HG02759 (cell line): ENCODE measurements around the gene TNRC18.

Experiments used
- ATAC-seq: cut with Tn5 transposase; IDR thresholded peaks from one replicate; pipeline ENCODE4 v1.9.1; 2021; ENCODE audit warnings: mild to moderate bottlenecking, moderate library complexity; ENCODE audit not compliant: unreplicated experiment

The TNRC18 gene

DNA sequence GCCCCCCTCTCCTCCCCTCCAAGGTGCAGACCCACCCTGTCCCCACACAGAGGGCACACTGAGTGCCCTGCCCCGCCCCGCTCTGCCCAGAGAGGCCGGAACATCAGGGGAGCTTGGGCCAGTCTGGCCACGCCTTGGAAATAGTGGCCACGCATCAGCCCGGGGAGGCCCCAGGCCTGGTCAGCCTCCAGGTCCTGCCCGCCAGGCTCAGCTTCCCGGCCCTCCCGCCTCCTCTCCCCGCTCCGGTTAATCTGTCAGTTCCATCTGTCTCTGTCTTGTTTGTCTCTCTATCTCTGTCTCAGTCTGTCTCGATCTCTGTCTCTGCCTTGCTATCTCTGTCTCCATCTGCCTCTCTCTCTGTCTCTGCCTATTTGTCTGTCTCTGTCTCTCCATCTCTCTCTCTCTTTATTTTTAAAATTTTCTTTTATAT is 28.9 kb upstream of the TNRC18 start:
- ATAC-seq: no peak

DNA sequence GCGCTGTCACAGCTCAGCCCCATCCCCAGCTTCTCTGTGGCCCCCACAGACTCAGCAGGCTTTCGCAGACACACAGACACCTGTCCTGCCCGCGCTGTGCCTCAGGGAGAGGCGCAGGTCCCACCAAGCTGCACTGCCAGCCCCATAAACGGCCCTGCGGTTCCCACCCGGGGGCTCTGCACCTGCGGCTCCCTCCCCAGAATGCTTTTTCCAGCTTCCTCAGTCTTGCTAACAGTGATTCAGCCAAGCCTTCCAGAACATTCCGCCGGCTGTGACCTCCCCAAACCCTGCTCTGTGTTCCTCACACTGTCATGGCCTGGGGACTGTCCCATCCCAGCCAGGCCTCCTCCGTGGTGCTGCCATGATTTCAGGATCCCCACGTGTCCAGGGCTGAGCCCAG is 27.8 kb upstream of the TNRC18 start:
- no peak for ATAC-seq

DNA sequence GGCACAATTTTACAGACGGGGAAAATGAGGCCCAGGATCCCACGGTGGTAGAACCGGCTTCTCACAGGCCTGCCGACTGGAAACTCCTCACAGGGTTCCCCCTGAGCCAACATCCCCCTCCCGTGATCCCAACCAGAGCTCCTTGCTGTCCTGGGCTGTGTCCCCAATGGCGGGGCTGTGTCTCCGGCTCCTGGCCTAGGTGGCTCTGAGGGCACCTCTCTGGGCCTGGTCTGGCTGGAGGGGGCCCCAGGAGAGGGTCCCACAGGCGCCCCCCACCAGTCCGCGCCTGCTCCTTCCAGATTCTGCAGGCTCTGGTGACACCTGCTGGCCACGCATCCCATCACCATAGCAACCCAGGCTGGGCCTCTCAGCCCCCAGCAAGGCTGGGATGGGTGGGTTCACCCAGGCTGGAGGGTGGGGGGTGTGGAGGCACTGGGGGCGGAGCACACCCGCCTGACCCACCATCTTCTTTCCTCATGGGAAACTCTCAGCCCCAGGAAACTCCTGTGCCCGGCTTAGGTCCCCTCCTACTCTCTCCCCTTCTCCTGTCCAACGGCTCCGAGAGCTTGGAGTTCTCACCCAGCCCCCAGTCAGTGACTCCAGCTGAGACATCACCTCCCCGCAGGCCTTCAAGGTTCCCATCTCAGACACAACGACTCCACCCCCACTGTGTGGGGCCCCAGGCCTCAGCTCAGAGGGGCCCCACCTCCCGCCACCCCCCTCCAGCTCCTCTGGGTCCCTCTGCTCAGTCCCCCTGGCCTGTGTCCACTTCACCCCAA is 27.1 kb upstream of the TNRC18 start:
- peak; percentile 58 for ATAC-seq

DNA sequence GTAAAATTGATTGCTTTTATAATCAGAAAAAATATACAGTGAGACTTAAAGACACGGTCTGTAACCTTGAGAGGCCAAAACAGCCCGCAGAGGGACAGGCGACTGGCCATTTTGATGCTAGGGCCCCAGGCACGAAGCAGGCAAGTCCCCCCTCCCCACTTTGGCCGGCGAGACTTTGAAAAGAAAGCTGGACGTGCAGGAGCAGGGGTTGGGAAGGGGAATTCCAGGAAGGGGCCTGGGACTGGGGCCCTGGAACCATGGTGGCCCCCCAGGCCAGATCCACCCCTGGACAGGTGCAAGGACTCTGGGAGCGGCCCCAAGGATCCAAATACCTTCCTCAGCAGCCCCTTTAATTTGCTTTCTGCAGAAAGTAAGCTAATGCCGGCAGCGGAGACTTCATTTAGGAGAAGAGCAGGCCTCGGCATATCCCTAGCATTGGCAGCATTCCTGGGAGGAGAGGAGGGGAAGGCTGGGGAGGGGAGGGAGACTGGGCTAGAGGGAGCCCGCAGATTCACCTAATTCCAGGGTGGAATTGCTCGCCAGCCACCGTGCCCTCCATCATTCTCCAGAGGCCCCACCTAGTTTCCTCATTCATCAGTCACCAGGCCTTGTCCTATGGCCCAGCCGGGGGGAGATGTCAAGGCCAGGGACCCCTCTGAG is 24.9 kb upstream of the TNRC18 start:
- no peak for ATAC-seq

DNA sequence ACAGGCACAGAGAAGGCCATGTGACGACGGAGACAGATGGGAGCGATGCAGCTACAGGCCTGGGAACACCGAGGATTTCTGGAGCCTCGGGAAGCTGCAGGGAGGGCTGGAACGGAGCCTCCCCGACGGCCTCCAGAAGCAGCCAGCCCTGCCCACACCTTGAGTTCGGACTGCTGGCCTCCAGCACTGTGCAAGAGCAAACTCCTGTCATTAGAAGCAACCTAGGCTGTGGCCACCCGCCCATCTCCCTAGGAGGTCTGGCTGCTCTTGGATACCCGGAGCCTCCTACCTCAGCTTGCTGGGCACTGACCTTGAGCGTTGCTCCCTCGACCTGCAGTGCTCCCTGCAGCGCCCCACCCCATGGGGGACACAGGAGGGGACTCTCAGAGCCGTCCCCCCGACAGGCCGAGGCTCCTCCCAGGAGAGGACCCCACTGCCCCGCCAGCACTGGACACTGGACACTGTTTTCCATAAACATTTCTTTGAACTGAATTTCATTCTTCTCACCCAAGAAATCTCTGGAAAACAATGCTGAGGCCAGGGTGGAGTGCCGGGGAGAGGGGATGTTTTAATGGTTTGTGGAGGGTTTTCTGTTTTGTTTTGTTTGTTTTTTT is 22.5 kb upstream of the TNRC18 start:
- ATAC-seq: no peak

DNA sequence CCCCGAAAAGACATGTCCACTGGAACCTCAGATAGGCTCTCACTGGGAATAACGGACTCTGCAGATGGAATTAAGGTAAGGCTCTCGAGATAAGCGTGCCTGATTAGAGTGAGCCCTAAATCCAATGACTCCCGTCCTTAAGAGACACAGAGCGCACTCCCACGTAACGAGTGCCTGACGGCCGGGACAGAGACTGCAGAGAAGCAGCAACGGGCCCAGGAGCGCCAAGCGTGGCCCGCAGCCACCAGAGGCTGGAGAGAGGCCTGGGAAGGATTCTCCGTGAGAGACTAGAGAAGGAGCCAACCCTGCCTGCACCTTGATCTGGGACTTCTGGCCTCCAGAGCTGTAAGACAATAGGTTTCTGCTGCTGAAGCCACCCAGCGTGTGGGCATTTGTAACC is 20.0 kb upstream of the TNRC18 start:
- no peak for ATAC-seq

DNA sequence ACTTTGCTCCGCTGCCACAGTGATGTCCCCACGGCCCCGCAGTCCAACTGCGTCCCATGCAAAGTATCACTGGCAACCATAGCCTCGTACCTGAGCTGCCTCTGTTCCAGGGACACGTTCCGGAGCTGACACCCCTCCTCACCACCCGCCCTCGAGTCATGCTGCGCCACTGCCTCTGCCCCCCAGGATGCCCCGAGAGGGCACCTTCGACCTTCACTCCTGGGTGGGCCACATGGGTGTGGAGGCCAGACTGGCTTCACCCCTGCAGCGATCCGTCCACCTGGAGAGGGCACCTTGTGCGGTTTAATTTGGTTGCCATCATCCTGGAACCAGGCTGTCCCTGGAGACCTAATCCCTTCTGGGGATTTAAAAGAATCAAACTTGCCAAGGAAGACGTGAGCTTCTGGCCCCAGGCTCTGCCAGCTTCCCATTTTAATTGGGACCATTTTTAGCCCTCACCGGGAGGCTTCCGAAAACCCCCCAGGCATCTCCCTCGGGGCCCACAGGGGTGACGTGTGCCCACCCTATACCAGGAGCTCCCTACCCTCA is 19.2 kb upstream of the TNRC18 start:
- ATAC-seq: no peak

DNA sequence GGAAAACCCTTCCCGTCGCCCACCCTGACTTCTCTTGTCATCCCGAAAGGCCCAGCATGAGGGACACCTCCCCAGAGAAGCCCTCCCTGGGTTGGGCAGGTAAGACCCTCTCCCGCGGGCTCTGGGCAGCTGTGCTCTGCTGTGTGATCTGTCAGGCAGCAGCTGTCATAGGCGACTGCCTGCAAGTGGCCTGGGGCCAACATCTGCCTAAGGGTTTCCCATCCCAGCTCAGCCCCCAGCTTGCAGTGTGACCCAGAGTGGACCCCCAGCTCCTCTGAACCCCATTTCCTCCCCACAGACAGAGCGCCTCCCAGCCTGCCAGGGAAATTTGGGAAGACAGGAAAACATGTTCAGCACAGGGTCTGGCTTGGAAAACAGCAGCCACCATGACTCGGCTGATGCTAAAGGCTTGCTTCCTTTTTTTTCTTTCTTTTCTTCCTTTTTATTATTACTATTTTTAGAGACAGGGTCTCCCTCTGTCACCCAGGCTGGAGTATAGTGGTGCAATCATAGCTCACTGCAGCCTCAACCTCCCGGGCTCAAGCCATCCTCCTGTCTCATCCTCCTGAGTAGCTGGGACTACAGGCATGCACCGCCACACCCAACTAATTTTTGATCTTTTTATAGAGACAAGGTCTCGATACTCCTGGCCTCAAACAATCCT is 18.3 kb upstream of the TNRC18 start:
- ATAC-seq: no peak

DNA sequence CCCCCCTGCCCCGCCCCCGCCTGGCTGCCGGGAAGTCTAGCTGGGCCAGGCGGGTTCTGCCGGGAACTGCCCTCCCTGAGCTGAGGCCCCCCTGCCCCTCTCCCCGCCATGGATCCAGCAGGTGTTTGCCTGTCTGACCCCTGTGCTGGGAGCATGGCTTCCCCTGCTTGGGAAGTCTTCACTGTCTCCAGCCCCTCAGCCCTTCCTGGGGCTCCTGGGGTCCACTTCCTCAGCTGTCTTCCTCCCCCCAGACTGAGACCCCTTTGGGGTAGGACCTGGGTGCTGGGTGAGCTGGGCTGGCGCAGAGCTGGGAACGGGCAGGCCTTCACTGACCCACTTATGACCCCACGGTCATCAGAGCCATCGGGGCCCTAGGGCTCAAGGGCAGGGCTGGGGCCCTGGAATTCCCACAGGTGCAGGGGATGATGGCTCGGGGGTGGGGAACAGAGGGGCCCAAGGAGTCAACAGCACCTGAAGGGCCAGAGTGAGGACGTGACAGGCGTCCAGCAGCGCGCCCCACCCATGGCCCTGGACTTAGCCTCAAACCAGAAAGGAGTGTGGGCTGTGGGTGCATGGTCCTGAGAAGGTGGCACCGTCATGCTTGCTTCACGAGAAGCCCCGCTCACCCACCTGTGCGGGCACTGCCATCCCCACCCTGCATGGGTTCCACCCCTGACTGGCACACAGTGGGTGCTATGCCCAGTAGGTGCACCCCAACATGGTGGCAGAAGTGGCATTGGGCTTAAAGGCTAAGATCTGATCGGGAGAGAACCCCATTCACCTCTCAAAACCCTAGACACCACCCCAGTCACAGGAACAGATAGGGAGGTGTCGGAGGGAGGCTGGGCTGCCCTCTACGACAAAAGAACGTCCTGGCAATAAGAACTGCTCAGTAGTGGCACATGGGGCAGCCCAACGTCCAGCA is 16.2 kb upstream of the TNRC18 start:
- ATAC-seq: no peak

DNA sequence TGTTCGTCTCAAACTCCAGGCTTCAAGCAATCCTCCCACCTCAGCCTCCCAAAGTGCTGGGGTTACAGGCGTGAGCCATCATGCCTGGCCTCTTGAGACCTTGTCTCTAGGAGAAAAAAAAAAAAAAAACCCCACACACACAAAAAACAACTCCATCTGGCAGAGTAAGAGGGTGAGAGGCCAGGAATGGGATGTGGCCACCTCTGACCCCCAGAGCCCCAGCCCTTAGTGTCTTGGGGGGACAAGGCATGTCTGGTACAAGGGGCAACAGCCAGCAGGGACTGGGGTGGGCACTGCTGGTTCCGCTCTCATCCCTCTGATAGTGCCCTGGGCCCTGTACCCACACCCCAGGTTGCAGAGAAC is 15.6 kb upstream of the TNRC18 start:
- no peak for ATAC-seq

DNA sequence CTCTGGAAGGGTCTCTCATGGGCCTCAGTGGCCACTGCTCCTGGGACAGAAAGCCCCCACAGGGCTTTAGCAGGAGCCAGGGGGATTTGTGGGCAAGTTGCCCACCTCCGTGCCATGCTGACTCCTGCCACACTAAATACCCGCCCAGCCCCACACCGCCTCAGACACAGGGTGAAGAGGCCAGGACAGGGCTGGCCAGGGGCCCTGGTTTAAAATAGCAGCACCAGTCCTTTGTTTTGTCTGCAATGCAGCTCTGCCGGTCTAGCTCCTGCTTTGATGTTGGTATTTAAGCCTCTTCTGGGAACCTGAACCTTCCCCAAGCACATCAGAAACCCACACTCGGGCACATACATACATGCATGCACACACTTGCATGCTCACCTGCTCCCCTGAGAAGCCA is 14.4 kb upstream of the TNRC18 start:
- ATAC-seq: no peak

DNA sequence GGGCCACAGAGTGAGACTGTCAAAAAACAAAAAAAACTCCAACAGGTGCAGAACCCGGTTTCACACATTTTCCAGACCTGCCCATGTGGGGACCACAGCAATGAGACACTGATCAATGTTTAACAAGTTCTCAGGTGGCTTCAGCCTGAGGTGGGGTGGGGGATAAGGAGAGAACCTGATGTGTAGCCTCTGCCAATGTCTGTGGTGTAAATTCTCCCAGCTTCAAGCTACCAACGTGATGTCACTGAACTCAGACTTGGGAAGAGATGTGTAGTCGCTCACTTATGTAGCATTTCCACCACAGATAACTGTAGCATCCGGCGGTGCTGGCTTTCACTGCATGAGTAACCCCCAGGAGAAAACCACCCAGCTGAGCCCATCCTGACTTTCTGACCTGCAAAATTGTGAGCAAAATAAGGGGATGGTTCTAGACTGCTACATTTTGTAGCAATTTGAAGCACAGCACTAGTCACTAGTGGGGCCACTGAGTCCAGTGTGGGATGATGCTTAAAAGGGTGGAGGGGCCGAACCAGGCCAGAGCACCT is 13.8 kb upstream of the TNRC18 start:
- ATAC-seq: no peak

DNA sequence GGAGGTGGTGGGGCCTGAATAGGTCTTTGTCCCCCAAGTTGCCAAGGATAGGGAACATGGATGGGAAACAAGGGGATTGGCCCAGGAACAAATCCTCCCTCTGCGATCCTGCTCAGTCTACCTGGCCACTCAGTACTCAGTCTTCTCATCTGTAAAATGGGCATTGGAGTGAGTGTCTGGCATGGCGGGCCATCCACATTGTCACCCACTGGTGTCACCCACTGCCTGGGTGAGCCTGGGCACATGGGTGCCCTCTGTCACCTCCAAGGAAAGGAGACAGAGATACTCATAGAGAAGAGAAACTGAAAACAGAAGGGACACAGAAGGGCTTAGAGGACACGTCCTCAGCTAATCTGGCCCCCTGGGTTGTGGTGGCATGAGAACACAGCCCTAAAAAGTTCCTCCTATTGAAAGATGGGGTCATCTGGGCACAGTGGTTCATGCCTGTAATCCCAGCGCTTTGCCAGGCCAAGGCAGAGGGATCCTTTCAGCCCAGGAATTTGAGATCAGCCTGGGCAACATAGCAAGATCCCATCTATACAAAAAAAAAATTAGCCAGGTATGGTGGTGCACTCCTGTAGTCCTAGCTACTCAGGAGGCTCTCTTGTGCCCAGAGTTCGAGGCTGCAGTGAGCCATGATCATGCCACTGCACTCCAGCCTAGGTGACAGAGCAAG is 12.5 kb upstream of the TNRC18 start:
- ATAC-seq: no peak

DNA sequence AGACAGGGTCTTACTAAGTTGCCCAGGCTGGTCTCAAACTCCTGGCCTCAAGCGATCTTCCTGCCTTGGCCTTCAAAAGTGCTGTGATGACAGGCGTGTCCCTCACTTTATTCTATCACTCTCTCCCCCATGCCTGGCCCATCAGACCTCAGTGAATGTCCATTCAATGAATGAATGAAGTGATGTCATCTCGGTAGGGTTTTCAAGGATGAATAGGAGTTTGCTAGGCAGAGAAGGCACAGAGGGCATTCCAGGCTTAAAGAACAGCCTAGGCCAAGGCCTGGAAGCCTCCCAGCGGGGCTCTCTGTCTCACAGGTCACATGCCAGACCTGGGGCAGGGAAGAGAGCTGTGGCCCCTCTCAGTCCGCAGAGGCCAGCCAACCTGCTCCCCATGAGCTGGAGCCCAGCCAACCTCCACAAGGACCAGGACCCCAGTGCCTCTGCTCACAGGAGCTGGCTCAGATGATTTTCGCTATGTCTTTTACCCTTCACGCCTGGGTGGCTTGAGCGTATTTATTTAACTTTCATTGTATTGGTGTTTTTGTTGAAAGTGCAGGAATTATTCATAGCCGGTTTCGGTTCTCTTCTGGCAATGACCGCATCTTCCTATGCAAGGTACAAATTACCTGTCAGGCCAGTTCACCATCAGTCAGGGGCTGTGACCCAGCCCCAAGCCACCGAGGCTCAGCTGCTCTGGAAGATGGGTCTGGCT is 11.8 kb upstream of the TNRC18 start:
- ATAC-seq: peak; percentile 71

DNA sequence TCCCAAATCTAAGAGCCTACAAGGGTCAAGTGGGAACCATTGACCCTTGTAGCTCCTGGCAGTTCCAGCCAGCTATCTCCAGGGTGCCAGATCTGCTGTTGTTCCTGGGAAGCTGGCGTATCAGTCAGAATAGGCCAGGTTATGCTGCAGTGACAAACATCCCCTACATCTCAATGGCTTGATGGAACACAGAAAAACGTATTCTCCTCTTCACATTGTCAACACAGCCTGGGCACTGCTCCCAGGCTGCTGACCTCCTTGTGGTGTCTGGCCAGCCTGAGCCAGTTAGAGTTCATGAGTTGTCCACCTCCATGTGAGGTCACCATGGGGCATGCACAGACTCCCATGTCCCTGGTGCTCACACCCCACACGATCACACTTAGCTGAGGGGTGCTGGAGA is 9.5 kb upstream of the TNRC18 start:
- ATAC-seq: no peak

DNA sequence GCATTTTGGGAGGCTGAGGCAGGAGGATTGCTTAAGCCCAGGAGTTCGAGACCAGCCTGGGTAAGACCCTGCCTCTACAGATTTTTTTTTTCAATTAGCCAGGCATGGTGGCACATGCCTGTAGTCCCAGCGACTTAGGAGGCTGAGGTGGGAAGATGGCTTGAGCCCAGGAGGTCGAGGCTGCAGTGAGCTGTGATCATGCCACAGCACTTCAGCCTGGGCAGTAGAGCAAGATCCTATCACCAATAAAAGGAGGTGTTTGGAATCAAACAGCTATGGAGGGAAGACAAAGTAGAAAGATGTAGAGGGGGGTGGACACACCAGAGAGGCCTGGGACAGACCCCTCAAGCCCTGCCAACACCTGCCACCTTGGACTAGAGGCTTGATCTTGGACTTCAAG is 9.1 kb upstream of the TNRC18 start:
- no peak for ATAC-seq

DNA sequence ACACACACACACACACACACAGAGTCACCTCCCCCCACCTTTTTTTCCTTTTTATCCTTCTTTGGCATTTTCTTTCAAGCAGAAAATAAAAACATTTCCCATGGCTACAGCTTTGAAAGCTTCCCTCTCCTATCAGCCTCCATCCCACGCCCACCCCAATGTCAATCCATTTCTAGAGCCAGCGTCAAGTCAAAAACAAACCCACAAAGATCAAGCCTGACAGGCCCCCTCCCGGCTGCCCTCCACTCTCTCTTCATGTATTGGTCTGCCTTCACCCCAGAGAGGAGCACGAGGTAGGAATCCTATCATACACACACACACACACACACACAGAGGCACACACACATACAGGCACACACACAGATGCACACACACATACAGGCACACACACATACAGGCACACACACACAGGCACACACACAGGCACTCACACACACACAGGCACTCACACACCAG is 8.0 kb upstream of the TNRC18 start:
- no peak for ATAC-seq

DNA sequence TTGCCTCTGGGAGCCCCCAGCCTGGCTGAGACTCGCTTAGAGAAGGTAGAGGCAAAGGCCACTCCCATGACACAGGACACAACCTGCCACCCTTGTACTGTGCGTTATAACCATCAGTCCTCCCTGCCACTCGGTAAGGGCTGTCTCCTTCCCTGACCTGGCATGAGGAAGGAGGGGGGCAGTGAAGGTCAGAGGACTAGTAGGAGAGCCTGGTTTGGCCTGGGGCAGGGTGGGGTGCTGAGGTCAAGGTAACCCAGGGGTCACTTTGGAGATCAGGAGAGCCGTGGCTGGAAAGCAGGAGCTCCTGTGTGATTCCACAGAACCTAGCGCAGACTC is 6.9 kb upstream of the TNRC18 start:
- ATAC-seq: no peak
